DLD1 (cell line): Measurements from ENCODE around the gene HELZ2.

ENCODE experiments used
- in situ Hi-C: cut with HindIII; loops from 2 replicates; pipeline ENCODE4 v1.10.0; 2017; ENCODE audit warnings: low sequenced_read_pairs

The HELZ2 gene

DNA sequence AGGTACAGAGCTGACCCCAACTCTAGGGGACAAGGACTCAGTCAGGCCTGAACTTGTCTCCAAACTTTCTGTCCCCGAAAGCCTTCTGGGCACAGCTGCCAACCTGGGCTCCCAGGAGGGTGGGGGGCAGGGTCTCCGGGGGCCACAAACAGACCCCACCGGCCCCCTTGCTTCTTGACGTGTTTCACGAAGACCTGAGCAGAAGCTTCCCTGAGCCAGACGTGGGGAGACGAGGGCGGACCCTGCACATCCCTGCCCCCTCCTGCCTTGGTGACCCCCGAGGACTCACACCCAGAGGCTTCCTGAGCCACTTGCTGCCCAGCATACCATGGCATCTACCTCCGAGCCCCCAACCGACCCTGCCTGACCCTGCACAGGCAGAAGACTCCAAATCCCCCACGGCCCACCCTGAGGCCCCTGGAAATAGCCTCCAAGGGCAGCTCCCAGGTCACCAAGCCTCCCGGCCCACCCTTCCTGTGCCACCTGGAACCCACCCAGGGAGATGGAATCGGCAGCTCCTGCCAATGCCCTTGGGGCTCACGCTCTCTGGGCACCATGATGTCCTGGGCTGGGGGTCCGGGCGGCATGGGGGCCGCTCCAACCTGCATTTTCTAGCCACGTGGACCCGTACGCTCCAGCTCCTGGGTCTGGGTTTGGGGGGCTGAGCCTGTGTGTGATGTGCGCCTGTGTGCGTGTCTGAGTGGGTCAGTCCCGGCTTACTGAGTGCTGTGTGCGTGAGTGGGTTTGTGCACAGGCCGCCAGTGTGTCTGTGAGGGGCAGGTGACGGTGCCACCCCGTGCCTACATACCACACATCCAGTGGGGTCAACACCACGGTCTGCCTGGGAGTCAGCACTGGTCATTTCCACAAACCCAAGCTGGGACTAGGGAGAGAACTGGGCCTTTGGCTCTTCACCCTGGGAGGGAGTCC, 34.3 kb downstream of the HELZ2 start:
- in situ Hi-C loops, result no loop called here

DNA sequence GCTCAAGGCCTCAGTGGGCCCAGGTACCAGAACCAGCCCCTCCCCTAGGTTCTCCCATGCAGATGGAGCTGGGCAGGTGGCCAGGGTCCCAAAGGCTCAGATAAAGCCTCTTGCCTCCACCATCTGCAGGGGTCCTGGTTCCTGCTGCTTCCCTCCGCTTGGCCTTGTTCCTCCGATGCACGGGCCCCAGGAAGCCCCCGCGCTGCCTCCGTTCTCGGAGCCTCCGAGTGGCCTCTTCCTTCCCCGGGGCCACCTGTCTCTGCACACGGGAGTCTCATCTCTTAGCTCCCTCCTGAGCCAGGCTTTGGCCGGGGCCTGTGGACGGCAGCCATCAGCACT, 35.0 kb downstream of the HELZ2 start:
- in situ Hi-C loops, result no loop called here

DNA sequence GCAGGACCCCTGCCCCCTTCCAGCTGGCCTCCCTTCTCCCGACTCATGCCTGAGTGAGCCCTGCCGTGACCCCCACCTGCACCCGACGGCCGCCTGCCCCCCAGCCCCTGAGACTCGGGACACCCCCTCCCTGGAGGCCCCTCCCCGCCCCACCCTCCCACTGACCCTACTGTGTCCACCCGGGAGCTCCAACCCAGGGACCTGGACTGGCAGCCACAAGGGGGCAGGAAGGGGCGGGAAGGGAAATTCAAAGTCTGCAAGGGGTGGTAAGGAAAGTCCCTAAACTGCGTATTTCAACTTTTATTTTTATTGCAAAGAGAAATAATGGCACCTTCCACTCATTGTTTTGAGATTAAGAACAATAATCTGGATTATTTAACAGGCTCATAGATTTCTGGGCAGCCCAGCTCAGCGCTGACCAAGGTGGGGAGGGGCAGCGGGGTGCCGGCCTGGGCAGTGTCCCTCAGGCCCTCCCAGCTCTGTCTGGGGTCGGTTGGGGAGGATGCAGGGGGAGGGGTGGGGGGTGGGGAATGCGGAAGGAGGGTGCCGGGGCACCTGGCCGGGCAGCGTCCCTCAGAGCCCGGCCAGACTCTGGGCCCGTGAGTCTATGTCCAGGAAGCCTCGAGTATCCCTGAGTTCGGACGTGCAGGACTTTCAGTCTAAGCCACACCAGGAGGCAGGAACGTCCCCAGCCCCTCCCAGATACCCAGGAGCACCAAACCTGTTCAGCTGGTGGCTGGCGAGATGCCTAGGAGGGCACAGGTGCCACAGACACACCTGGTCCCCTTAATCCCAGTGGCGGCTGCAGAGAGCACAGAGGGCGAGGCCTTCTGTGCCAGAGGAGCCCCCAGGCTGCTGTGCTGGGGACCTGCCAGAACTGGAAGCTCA, 35.6 kb downstream of the HELZ2 start:
- in situ Hi-C loops, result no loop called here

DNA sequence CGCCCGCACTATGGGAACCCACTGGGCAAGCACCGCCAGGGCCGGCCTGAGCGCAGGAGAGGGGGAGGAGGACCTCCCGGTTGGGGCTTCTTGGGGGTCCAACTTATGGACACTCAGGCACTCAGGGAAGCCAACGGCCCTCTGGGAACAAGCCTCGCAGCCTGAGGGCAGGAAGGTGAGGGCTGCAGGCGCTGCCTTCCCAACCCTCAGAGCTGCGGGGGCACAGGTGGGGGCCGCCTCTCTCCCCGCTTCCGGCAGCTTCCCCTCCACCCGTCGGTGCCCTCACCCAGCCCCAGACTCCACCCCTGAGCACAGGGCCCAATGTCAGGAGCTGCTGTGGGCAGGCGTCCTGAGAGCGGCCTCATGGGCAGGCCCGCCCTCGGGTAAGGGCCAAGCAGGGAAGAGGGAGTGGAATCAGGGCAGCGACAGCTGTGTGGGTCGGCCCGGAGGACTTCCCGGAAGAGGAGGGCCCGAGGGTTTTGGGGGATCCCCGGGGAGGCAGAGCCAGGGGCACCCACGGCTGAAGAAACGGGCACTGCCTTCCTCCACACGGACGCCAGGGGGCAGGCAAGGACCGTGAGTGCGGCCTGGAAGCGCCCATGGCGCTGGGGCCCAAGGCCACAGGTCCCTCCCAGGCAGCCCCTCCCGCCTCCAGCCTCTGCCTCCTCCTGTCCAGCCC, 36.4 kb downstream of the HELZ2 start:
- in situ Hi-C loops, result no loop called here

DNA sequence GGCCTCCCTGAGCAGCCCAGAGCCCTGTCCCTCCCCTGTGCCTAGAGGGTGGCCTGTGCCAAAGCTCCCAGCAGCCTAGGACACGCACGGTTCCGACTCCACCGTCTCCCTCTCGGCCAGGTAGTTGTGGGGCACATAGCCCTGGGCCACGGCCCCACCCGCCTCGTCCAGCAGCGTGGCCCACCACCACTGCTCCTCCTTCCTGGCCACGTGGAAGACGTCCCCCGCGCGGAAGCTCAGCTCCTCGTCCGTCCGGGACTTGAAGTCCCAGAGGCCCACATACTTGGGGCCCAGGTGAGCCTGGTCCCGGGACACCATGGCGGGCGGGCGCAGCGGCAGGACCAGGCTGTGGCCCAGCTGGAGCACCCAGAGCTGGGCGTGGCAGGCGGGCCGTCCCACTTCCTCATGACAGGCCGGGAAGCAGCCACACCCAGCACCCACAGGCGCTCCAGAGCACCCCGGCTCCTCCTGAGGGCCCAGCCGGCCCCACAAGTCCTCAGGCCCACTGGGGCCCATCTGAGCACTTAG, 37.0 kb downstream of the HELZ2 start, which contains the start of gene PTK6:
TSS of gene PTK6 (minus strand) at position 380 of the 528 bp plus-strand sequence. CDS start at position 318, 62 bp downstream.
- in situ Hi-C loops, result no loop called here

DNA sequence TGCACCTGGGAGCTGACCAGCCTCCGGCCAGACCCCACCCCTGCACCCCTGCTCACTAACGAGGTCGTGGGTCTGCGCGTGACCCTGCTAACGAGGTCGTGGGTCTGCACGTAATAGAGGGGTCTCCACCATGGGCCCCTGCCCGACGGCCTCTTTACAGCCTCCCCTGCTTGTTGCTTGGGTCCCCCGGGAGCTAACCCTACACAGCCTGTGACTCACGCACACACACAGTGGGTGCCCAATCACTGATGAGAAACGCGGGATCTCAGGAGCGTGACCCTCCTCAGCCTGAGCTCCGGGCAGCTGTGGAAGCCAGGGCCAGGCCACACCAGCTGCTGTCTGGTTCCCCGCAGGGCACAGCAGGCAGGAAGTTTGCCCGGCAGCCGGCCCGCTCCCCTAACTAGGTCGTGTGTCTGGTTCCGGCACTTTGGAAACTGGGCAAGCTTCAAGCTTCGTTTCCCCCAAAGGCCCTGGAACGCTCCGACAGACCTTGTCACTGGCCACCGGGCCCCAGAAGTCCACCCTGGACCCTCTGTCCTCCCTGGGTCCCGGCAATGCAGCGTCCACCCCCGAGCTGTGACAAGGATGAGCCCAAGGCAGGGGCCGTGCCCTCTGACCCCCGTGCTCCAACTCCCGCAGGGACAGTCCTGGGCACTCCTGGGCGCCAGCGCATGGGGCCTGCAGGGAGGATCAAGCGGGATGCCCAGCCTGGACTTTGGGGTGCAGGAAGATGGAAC, 37.6 kb downstream of the HELZ2 start:
- in situ Hi-C loops, result no loop called here

DNA sequence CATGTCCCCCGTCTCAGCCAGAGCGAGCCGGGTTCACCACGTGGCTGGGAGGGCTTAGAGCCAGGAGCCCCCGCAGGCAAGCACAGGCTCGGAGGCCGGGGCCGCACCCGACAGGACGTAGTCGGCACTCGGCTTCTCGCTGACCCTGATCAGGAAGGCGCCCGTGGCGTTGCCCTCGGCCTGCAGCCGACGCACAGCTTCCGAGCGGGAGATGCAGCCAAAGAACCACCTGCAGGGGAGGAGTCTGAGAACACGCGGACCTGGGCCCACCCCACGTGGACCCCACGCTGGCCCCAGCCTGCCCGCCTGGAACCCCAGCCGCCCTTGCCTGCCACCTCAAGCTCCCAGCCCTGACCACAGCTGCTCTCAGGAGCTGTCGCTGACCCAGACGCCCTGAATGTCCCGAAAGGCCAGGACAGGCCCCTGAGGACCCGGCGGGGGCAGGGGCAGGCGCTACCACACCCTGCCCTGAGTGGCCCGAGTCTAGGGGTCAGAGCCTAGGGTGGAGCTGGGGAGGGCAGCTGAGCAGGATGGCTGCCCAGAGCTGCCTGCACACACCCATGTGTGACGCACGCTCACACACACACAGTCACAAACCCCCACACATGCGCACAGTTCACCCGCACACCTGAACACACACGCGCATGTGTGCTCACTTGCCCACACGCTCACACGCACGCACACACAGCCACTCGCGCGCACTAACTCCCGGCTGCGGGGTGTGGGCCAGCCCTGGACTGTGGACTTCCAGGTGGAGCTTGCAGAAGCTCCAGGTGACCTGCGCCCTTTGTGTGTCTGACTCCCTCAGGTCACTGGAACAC, 39.0 kb downstream of the HELZ2 start:
- in situ Hi-C loops, result no loop called here

DNA sequence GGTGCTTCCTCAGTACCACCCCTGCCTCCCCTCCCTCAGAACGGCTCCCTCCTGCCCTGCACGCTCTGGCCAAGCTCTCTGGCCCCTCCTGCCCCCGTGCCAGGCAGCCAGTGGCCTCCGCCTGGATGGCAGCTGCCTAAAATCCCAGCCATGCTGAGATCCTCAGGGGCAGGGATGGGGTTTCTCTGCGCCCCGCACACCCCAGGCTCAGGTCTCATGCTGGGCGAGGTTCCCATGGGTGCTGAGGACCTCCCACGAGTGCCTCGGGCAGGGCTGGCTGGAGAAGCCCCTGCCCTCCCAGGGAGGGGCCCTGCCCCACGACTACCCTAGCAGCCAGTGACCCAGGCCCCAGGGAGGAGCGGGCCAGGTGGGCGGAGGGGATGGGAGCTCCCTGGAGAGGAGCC, 39.6 kb downstream of the HELZ2 start:
- in situ Hi-C loops, result no loop called here

DNA sequence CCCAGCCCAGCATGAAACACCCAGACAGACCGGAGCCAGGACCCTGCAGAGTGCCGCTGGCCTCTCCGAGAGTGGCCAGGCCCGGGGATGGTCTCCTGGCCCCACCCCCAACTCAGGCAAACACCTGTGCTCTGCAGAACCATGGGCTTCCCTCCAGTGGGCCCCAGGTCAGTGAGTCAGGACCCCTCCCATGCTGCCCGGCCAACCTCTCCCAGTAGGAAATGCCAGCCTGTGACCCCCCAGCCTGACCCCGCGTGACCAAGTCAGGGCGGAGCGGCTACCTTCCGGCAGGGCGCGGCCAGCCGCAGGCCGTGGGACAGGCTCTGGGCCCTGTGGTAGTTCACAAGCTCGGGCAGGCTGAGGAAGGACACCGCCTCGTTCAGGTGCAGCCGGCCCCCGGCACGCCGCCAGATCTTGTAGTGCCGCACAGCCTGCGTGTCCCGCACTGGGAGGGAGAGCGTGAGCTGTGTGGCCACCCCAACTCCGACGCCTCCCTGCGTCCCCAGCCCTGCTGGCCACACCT, 40.1 kb downstream of the HELZ2 start:
- in situ Hi-C loops, result no loop called here

DNA sequence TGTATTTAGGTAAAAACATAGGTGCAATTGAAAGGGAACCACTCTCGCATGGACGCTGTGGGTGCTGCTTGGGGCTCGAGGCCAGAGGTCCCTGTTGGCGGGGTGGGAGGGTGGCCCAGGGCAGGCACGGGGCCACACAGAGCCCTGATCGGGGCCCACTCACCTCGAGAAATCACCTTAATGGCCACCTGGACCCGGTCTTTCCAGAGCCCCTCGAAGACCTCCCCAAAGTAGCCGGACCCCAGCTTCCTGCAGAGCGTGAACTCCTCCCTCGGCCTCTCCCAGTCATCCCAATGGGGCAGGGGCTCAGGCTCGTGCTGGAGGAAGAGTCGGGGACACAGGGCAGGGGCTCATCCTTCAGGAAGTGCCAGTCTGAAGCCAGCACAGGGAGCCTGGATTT, 40.7 kb downstream of the HELZ2 start:
- in situ Hi-C loops, result no loop called here

DNA sequence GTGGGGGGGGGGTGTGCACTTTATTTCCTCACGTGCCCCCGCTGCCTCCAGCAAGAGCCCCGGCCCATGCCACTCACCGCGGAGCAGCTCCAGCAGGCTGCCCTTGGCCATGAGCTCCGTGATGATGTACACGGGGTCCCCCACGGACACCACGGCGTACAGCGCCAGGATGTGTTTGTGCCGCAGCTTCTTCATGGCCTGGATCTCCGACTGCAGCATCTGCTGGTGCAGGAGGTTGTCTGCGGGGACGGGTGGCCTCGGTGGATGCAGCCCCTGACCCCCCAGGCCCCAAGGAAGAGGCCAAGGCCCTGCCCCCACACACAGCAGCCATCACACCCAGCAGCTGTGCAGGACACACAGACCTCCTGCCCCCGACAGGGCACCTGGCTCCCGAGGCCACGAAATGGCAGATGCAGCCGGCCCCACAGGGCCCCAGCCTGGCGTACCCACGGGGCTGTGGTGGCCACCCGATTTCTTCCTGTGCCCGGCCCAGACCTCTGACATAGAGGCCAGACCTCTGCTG, 41.5 kb downstream of the HELZ2 start:
- in situ Hi-C loops, result no loop called here

DNA sequence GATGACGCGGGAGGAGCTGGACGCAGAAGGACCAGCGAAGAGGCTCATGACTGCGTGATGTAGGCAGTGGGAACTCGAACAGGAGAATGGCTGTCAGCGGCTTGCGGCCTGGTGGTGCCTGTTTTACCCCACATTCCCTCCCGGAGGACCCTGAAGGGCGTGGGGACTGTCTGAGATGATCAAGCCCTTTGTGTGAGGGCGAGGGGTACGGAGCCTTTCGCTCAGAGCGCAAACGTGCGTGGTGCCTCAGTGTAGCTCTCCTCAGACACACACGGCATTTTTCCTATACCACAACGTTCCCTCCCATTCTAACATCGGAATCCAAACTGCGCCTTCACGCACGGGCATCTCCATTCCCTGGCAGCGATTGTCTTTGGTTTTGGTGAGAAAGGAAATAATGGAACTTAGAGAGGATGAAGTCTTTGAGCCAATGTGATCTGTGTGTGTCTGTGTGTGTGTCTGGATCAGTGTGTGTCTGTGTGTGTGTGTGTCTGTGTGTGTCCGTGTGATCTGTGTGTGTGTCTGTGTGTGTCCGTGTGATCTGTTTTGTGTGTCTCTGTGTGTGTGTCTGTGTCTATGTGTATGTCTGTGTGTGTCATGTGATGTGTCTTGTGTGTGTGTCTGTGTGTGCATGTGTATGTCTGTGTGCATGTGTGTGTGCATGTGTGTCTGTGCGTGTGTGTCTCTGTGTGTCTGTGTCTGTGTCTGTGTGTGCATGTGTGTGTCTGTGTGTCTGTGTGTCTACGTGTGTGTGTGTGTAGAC, 42.2 kb downstream of the HELZ2 start:
- in situ Hi-C loops, result no loop called here

DNA sequence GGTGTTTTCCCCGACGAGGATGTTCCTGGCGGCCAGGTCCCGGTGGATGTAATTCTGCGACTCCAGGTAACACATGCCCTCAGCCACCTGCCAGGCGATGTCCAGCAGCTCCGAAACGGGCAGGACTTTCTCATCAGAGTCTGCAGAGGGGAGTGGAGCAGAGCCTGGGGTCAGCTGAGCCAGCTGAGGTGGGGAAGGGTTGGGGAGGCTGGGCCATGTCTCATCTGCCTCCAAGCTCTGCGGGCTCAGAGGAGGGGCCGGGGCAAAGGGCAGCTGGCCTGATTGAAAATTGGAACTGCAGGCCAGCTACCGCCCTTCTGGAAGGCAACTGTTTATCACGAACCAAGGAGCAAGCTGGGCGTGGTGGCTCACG, 43.3 kb downstream of the HELZ2 start:
- in situ Hi-C loops, result no loop called here

DNA sequence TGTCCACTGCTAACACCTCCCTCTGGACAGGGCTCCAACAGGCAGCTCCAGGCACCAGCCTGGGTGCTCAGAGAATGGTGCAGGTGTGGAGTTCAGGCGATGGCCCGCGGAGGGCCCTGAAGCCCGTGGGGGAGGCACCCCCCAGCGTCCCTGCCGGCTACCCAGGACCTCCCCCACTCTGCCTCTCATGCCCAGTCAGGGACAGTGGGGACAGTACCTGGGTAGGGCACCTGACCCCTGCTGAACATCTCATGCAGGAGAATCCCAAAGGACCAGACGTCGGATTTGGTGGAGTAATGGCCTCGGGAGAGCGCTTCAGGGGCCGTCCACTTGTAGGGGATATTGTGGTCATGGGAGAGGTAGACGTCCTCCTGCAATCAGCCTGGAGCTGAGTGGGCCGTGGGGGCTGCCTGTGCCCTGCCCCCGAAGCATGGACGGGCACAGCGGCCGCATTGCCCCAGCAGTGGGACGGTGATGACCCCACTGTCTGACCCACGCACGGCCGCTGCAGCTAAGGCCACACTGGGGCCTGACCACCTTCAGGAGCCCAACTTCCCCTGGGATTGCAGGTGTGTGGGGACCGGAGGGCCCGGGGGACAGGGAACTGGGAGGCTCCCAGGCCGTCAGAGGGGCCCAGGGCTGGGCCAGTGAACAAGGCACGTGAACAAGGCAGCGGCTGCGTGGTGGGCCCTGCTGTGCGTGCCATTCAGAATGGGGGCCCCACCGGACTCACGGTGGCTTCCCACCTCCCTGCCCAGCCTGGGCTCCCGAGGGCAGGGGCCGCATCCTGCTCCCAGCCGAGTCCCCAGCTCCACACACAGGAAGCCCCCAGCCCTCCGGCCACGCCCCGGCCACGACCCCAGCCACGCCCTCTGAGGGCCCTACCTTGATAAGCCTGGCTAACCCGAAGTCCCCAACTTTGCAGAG, 43.9 kb downstream of the HELZ2 start:
- in situ Hi-C loops, result no loop called here

DNA sequence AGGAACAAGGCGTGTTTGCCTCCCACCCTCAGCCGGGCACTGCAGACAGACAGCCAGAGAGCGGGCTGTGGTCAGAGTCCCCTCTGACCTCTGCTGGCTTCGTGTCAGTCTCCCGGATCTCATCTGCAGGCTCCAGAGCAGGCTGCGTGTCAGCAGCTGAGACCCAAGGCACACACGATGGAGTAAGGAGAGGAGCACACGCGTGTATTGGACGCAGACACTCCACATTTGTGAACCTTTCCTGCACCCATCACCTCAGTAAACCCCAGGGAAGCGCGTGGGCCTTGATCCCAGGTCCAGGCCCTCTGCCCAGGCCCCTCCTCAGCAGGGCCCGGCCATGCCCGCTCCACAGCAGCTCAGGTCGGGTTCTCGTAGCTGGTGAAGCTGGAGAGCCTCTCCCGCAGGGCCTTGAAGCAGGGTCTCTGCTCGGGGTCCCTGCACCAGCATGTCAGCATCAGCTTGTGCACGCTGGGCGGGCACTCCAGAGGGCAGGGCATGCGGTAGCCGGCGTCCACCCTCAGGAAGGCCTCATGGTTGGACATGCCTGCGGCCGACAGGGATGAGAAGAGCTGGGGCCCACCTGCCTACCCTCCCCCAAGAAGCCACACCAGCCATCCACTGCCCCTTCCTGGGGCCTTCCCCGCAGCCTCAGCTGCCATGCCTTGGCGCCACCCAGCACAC, 44.7 kb downstream of the HELZ2 start:
- in situ Hi-C loops, result no loop called here

DNA sequence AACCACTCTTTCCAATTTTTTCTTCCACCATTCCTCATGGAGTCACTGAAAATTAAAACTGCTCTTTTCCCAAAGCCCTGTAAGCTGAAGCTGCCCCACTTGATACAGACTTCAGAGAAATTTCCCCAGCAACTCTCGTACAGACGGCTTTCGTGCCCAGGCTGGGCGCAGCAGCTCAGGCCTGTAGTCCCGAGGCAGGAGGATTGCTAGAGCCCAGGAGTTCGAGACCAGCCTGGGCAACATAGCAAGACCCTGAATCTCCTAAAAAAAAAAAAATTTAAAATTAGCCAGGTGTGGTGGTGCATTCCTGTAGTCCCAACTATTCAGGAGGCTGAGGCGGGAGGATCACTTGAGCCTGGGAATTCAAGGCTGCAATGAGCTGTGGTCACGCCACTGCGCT, 46.9 kb downstream of the HELZ2 start:
- in situ Hi-C loops, result no loop called here

DNA sequence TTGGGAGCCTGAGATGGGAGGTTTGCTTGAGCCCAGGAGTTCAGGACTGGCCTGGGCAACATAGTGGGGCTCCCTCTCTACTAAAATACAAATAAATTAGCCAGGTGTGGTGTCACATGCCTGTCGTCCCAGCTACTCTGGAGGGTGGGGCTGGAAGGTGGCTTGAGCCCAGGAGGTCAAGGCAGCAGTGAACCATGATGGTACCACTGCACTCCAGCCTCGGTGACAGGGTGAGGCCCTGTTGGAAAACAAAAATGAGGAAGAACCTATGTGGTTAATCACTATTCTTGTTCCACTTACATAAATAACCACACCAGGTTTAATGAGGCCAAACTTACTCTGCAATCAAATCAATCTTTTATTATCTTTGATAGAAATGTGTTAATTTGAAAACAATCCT, 48.1 kb downstream of the HELZ2 start:
- in situ Hi-C loops, result no loop called here
